GM12873 (cell line): ENCODE measurements around the gene KAT5.

Experiments
- CTCF ChIP-seq: IDR thresholded peaks from 2 replicates; pipeline ENCODE4 v1.5.1; 2012; ENCODE audit warnings: low read depth, mild to moderate bottlenecking, moderate library complexity, low read length, control low read depth; ENCODE audit not compliant: insufficient read depth; ENCODE audit errors: missing control alignments

The KAT5 gene

GRCh38 chr11:65719871-65720210, 7.8 kb downstream of the KAT5 start:
- no peak for TF ChIP-seq CTCF

- TF ChIP-seq CTCF = no peak
Measured at GRCh38 chr11:65720211-65720934, 8.3 kb downstream of the KAT5 start, which contains the start of gene RNASEH2C. RNASEH2C (minus strand) TSS chr11:65720798; CDS start chr11:65720758, 40 bp downstream.

GRCh38 chr11:65722261-65722660, 10.2 kb downstream of the KAT5 start:
- no peak for TF ChIP-seq CTCF

- peak; percentile 43 for TF ChIP-seq CTCF
Measured at GRCh38 chr11:65726660-65727059, 14.6 kb downstream of the KAT5 start.

GRCh38 chr11:65727865-65728264, 15.8 kb downstream of the KAT5 start:
- no peak for TF ChIP-seq CTCF

GRCh38 chr11:65730461-65730860, 18.4 kb downstream of the KAT5 start:
- no peak for TF ChIP-seq CTCF

- TF ChIP-seq CTCF = no peak
Measured at GRCh38 chr11:65736810-65737209, 24.8 kb downstream of the KAT5 start.
